ENCODE data around the gene PPP1R14C. TPM values are rescaled to one million over a fixed set of nuclear protein-coding genes. Genes with fewer than 3 reads are reported as not detected.

PPP1R14C gene
- total and polyA plus RNA-seq, 2 donors = 0.42 to 1.9 TPM

DNA sequence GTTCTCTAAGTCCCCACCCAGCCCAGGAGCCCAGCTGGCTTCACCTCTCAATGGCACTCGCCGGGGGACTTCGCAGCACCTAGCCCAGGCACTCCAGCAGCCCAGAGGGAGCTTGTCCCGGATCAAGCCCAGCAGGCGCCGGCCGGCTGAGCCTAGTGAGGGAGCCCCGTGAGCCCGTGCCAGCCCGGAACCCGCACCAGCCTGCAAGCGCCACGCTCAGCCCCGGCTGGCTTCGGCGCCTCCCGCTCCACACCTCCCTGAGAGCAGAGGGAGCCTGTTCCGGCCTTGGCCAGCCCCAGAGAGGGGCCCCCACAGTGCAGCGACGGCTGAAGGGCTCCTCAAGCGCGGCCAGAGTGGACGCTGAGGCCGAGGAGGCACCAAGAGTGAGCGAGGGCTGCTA is 27.1 kb upstream of the PPP1R14C start:
- Histone ChIP-seq H3K9me3 (ENCODE audit: control insufficient read depth in 2 of 2, insufficient read depth in 1 of 2, low read length in 1 of 2) (peaks cover 0 to 11% of the 10 kb centered on the region in 2 donors), H3K36me3 (ENCODE audit: control insufficient read depth in 2 of 2, insufficient read depth in 2 of 2, low read length in 1 of 2) (no peaks in the 10 kb centered on the region), H3K4me3 (ENCODE audit: low read length in 2 of 2) (no peak overlapping the region), H3K4me1 (ENCODE audit: control insufficient read depth in 2 of 2, insufficient read depth in 2 of 2, low read length in 2 of 2) (no peaks in the 10 kb centered on the region), H3K27ac (ENCODE audit: low read depth in 1 of 2, low read length in 1 of 2) (no peak overlapping the region), H3K27me3 (ENCODE audit: control insufficient read depth in 2 of 2, insufficient read depth in 1 of 2, low read length in 1 of 2) (no peaks in the 10 kb centered on the region)
- DNase-seq (ENCODE audit: low read depth in 6 of 9, low spot score in 9 of 9) = no peak
- 98% methylated on average over 25 of the region's 25 CpGs for WGBS

- 94% methylated on average over 8 of the region's 8 CpGs for WGBS
- H3K27ac ChIP-seq (ENCODE audit: low read depth in 1 of 2, low read length in 1 of 2) = no peak overlapping the region
- no peak for DNase-seq (ENCODE audit: low read depth in 6 of 9, low spot score in 9 of 9)
- H3K27me3 ChIP-seq (ENCODE audit: control insufficient read depth in 2 of 2, insufficient read depth in 1 of 2, low read length in 1 of 2) = no peaks in the 10 kb centered on the region
- H3K4me3 ChIP-seq (ENCODE audit: low read length in 2 of 2) = no peak overlapping the region
- no peaks in the 10 kb centered on the region for H3K36me3 ChIP-seq (ENCODE audit: control insufficient read depth in 2 of 2, insufficient read depth in 2 of 2, low read length in 1 of 2)
- peaks cover 0 to 11% of the 10 kb centered on the region in 2 donors for H3K9me3 ChIP-seq (ENCODE audit: control insufficient read depth in 2 of 2, insufficient read depth in 1 of 2, low read length in 1 of 2)
- H3K4me1 ChIP-seq (ENCODE audit: control insufficient read depth in 2 of 2, insufficient read depth in 2 of 2, low read length in 2 of 2) = no peaks in the 10 kb centered on the region
These were observed 26.5 kb upstream of the PPP1R14C start for GRCh38 chr6:150116200-150116800.

GRCh38 chr6:150118203-150118602 is 24.6 kb upstream of the PPP1R14C start:
- no peaks in the 10 kb centered on the region for H3K27me3 ChIP-seq (ENCODE audit: control insufficient read depth in 2 of 2, insufficient read depth in 1 of 2, low read length in 1 of 2)
- H3K4me3 ChIP-seq (ENCODE audit: low read length in 2 of 2) = no peak overlapping the region
- no peaks in the 10 kb centered on the region for H3K36me3 ChIP-seq (ENCODE audit: control insufficient read depth in 2 of 2, insufficient read depth in 2 of 2, low read length in 1 of 2)
- WGBS = 96% methylated on average over 6 of the region's 6 CpGs
- peaks cover 0 to 11% of the 10 kb centered on the region in 2 donors for H3K9me3 ChIP-seq (ENCODE audit: control insufficient read depth in 2 of 2, insufficient read depth in 1 of 2, low read length in 1 of 2)
- DNase-seq (ENCODE audit: low read depth in 6 of 9, low spot score in 9 of 9) = no peak
- H3K27ac ChIP-seq (ENCODE audit: low read depth in 1 of 2, low read length in 1 of 2) = no peak overlapping the region
- H3K4me1 ChIP-seq (ENCODE audit: control insufficient read depth in 2 of 2, insufficient read depth in 2 of 2, low read length in 2 of 2) = no peaks in the 10 kb centered on the region

GRCh38 chr6:150118627-150119026 is 24.2 kb upstream of the PPP1R14C start:
- Histone ChIP-seq H3K4me3 (ENCODE audit: low read length in 2 of 2) (no peak overlapping the region), H3K9me3 (ENCODE audit: control insufficient read depth in 2 of 2, insufficient read depth in 1 of 2, low read length in 1 of 2) (peaks cover 0 to 11% of the 10 kb centered on the region in 2 donors), H3K36me3 (ENCODE audit: control insufficient read depth in 2 of 2, insufficient read depth in 2 of 2, low read length in 1 of 2) (no peaks in the 10 kb centered on the region), H3K4me1 (ENCODE audit: control insufficient read depth in 2 of 2, insufficient read depth in 2 of 2, low read length in 2 of 2) (no peaks in the 10 kb centered on the region), H3K27me3 (ENCODE audit: control insufficient read depth in 2 of 2, insufficient read depth in 1 of 2, low read length in 1 of 2) (no peaks in the 10 kb centered on the region), H3K27ac (ENCODE audit: low read depth in 1 of 2, low read length in 1 of 2) (no peak overlapping the region)
- DNase-seq (ENCODE audit: low read depth in 6 of 9, low spot score in 9 of 9) = no peak
- WGBS = 95% methylated on average over 9 of the region's 9 CpGs

DNA sequence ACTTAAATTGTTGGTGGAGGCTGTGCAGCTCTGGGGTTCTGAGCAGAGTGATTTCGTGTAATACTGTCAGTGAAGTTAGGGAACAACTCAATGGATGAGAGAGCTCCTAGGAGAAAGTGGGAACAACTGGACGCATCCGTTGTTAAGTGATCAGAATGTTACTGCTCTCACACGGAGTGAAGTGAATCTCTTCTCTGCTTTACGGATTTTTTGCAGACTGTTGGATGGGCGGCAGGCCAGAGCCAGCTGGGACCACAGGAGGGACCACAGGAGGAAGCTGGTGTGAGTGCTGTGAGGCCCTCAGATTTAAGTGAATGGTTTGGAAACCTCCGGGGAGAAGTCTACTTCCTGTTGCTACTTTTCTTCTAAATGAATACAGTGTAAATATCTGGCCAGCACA is 23.7 kb upstream of the PPP1R14C start:
- Histone ChIP-seq H3K36me3 (ENCODE audit: control insufficient read depth in 2 of 2, insufficient read depth in 2 of 2, low read length in 1 of 2) (no peaks in the 10 kb centered on the region), H3K27ac (ENCODE audit: low read depth in 1 of 2, low read length in 1 of 2) (no peak overlapping the region), H3K27me3 (ENCODE audit: control insufficient read depth in 2 of 2, insufficient read depth in 1 of 2, low read length in 1 of 2) (no peaks in the 10 kb centered on the region), H3K4me3 (ENCODE audit: low read length in 2 of 2) (no peak overlapping the region), H3K9me3 (ENCODE audit: control insufficient read depth in 2 of 2, insufficient read depth in 1 of 2, low read length in 1 of 2) (peaks cover 0 to 11% of the 10 kb centered on the region in 2 donors), H3K4me1 (ENCODE audit: control insufficient read depth in 2 of 2, insufficient read depth in 2 of 2, low read length in 2 of 2) (no peaks in the 10 kb centered on the region)
- 11% methylated on average over 7 of the region's 7 CpGs for WGBS
- DNase-seq (ENCODE audit: low read depth in 6 of 9, low spot score in 9 of 9) = no peak

GRCh38 chr6:150123645-150124044 is 19.2 kb upstream of the PPP1R14C start:
- Histone ChIP-seq H3K27ac (ENCODE audit: low read depth in 1 of 2, low read length in 1 of 2) (no peak overlapping the region), H3K36me3 (ENCODE audit: control insufficient read depth in 2 of 2, insufficient read depth in 2 of 2, low read length in 1 of 2) (no peaks in the 10 kb centered on the region), H3K4me3 (ENCODE audit: low read length in 2 of 2) (no peak overlapping the region), H3K4me1 (ENCODE audit: control insufficient read depth in 2 of 2, insufficient read depth in 2 of 2, low read length in 2 of 2) (no peaks in the 10 kb centered on the region), H3K9me3 (ENCODE audit: control insufficient read depth in 2 of 2, insufficient read depth in 1 of 2, low read length in 1 of 2) (no peaks in the 10 kb centered on the region), H3K27me3 (ENCODE audit: control insufficient read depth in 2 of 2, insufficient read depth in 1 of 2, low read length in 1 of 2) (no peaks in the 10 kb centered on the region)
- DNase-seq (ENCODE audit: low read depth in 6 of 9, low spot score in 9 of 9) = no peak
- WGBS = 18% methylated on average over 7 of the region's 7 CpGs

GRCh38 chr6:150124235-150124634 is 18.6 kb upstream of the PPP1R14C start:
- H3K9me3 ChIP-seq (ENCODE audit: control insufficient read depth in 2 of 2, insufficient read depth in 1 of 2, low read length in 1 of 2) = no peaks in the 10 kb centered on the region
- no peak for DNase-seq (ENCODE audit: low read depth in 6 of 9, low spot score in 9 of 9)
- H3K27me3 ChIP-seq (ENCODE audit: control insufficient read depth in 2 of 2, insufficient read depth in 1 of 2, low read length in 1 of 2) = no peaks in the 10 kb centered on the region
- no peak overlapping the region for H3K27ac ChIP-seq (ENCODE audit: low read depth in 1 of 2, low read length in 1 of 2)
- H3K4me3 ChIP-seq (ENCODE audit: low read length in 2 of 2) = no peak overlapping the region
- no peaks in the 10 kb centered on the region for H3K36me3 ChIP-seq (ENCODE audit: control insufficient read depth in 2 of 2, insufficient read depth in 2 of 2, low read length in 1 of 2)
- 95% methylated on average over 3 of the region's 3 CpGs for WGBS
- no peaks in the 10 kb centered on the region for H3K4me1 ChIP-seq (ENCODE audit: control insufficient read depth in 2 of 2, insufficient read depth in 2 of 2, low read length in 2 of 2)

- Histone ChIP-seq H3K9me3 (ENCODE audit: control insufficient read depth in 2 of 2, insufficient read depth in 1 of 2, low read length in 1 of 2) (no peaks in the 10 kb centered on the region), H3K36me3 (ENCODE audit: control insufficient read depth in 2 of 2, insufficient read depth in 2 of 2, low read length in 1 of 2) (no peaks in the 10 kb centered on the region), H3K27ac (ENCODE audit: low read depth in 1 of 2, low read length in 1 of 2) (no peak overlapping the region), H3K27me3 (ENCODE audit: control insufficient read depth in 2 of 2, insufficient read depth in 1 of 2, low read length in 1 of 2) (no peaks in the 10 kb centered on the region), H3K4me1 (ENCODE audit: control insufficient read depth in 2 of 2, insufficient read depth in 2 of 2, low read length in 2 of 2) (no peaks in the 10 kb centered on the region), H3K4me3 (ENCODE audit: low read length in 2 of 2) (no peak overlapping the region)
- WGBS = 91% methylated on average over 13 of the region's 13 CpGs
- no peak for DNase-seq (ENCODE audit: low read depth in 6 of 9, low spot score in 9 of 9)
These were observed 16.1 kb upstream of the PPP1R14C start for GRCh38 chr6:150126641-150127291.

GRCh38 chr6:150128425-150128824 is 14.4 kb upstream of the PPP1R14C start:
- DNase-seq (ENCODE audit: low read depth in 6 of 9, low spot score in 9 of 9) = no peak
- H3K36me3 ChIP-seq (ENCODE audit: control insufficient read depth in 2 of 2, insufficient read depth in 2 of 2, low read length in 1 of 2) = no peaks in the 10 kb centered on the region
- no peaks in the 10 kb centered on the region for H3K4me1 ChIP-seq (ENCODE audit: control insufficient read depth in 2 of 2, insufficient read depth in 2 of 2, low read length in 2 of 2)
- no peak overlapping the region for H3K4me3 ChIP-seq (ENCODE audit: low read length in 2 of 2)
- no peaks in the 10 kb centered on the region for H3K27me3 ChIP-seq (ENCODE audit: control insufficient read depth in 2 of 2, insufficient read depth in 1 of 2, low read length in 1 of 2)
- no peaks in the 10 kb centered on the region for H3K9me3 ChIP-seq (ENCODE audit: control insufficient read depth in 2 of 2, insufficient read depth in 1 of 2, low read length in 1 of 2)
- WGBS = 89% methylated on average over 8 of the region's 8 CpGs
- no peak overlapping the region for H3K27ac ChIP-seq (ENCODE audit: low read depth in 1 of 2, low read length in 1 of 2)
